ENCODE data around the gene NR3C2.

Gene NR3C2

GRCh38 chr4:148477276-148477675 is 35.1 kb upstream of the NR3C2 start:
- Histone ChIP-seq H3K27ac (ENCODE audit: low read length) (no peak overlapping the region), H3K36me3 (ENCODE audit: insufficient read depth, low read length) (no peaks in the 10 kb centered on the region), H3K9ac (ENCODE audit: low read depth, low read length) (no peak overlapping the region), H3K4me3 (ENCODE audit: low read depth in 1 of 2, low read length in 2 of 2) (no peak overlapping the region), H3K27me3 (ENCODE audit: insufficient read depth, low read length, poor library complexity) (no peaks in the 10 kb centered on the region), H4K20me1 (ENCODE audit: insufficient read depth, low read length) (no peaks in the 10 kb centered on the region), H2AFZ (ENCODE audit: low read depth, low read length) (no peak overlapping the region), H3K9me3 (ENCODE audit: insufficient read depth, low read length, severe bottlenecking) (no peaks in the 10 kb centered on the region), H3K79me2 (ENCODE audit: insufficient read depth, low read length) (no peaks in the 10 kb centered on the region), H3K4me2 (ENCODE audit: insufficient read depth, low read length) (no peak overlapping the region), H3K4me1 (ENCODE audit: insufficient read depth, low read length) (no peaks in the 10 kb centered on the region)
- TF ChIP-seq EZH2 (IDR thresholded peaks at IDR 0.05; ENCODE audit: borderline replicate concordance, low read depth, low read length, severe bottlenecking) (no peak), CTCF (IDR thresholded peaks at IDR 0.05; ENCODE audit: borderline replicate concordance, extremely low read depth, low read length, poor library complexity, severe bottlenecking) (no peak)
- no peak for DNase-seq
- ATAC-seq (ENCODE audit: insufficient read depth, low read depth): no peak

- H3K9ac ChIP-seq (ENCODE audit: low read depth, low read length): no peak overlapping the region
- no peak overlapping the region for H3K27ac ChIP-seq (ENCODE audit: low read length)
- H3K4me2 ChIP-seq (ENCODE audit: insufficient read depth, low read length): no peak overlapping the region
- H3K9me3 ChIP-seq (ENCODE audit: insufficient read depth, low read length, severe bottlenecking): no peaks in the 10 kb centered on the region
- no peaks in the 10 kb centered on the region for H3K27me3 ChIP-seq (ENCODE audit: insufficient read depth, low read length, poor library complexity)
- no peaks in the 10 kb centered on the region for H3K79me2 ChIP-seq (ENCODE audit: insufficient read depth, low read length)
- no peak for DNase-seq
- no peak for TF ChIP-seq CTCF (IDR thresholded peaks at IDR 0.05; ENCODE audit: borderline replicate concordance, extremely low read depth, low read length, poor library complexity, severe bottlenecking)
- TF ChIP-seq EZH2 (IDR thresholded peaks at IDR 0.05; ENCODE audit: borderline replicate concordance, low read depth, low read length, severe bottlenecking): no peak
- H2AFZ ChIP-seq (ENCODE audit: low read depth, low read length): no peak overlapping the region
- H4K20me1 ChIP-seq (ENCODE audit: insufficient read depth, low read length): no peaks in the 10 kb centered on the region
- H3K36me3 ChIP-seq (ENCODE audit: insufficient read depth, low read length): no peaks in the 10 kb centered on the region
- no peaks in the 10 kb centered on the region for H3K4me1 ChIP-seq (ENCODE audit: insufficient read depth, low read length)
- ATAC-seq (ENCODE audit: insufficient read depth, low read depth): no peak
- no peak overlapping the region for H3K4me3 ChIP-seq (ENCODE audit: low read depth in 1 of 2, low read length in 2 of 2)
Measured at GRCh38 chr4:148469938-148470337, 27.7 kb upstream of the NR3C2 start.

- Histone ChIP-seq H3K4me3 (ENCODE audit: low read depth in 1 of 2, low read length in 2 of 2) (no peak overlapping the region), H3K4me2 (ENCODE audit: insufficient read depth, low read length) (no peak overlapping the region), H4K20me1 (ENCODE audit: insufficient read depth, low read length) (no peaks in the 10 kb centered on the region), H2AFZ (ENCODE audit: low read depth, low read length) (no peak overlapping the region), H3K79me2 (ENCODE audit: insufficient read depth, low read length) (no peaks in the 10 kb centered on the region), H3K9me3 (ENCODE audit: insufficient read depth, low read length, severe bottlenecking) (no peaks in the 10 kb centered on the region), H3K27me3 (ENCODE audit: insufficient read depth, low read length, poor library complexity) (no peaks in the 10 kb centered on the region), H3K27ac (ENCODE audit: low read length) (no peak overlapping the region), H3K36me3 (ENCODE audit: insufficient read depth, low read length) (no peaks in the 10 kb centered on the region), H3K9ac (ENCODE audit: low read depth, low read length) (no peak overlapping the region), H3K4me1 (ENCODE audit: insufficient read depth, low read length) (no peaks in the 10 kb centered on the region)
- ATAC-seq (ENCODE audit: insufficient read depth, low read depth): no peak
- TF ChIP-seq EZH2 (IDR thresholded peaks at IDR 0.05; ENCODE audit: borderline replicate concordance, low read depth, low read length, severe bottlenecking) (no peak), CTCF (IDR thresholded peaks at IDR 0.05; ENCODE audit: borderline replicate concordance, extremely low read depth, low read length, poor library complexity, severe bottlenecking) (no peak)
- DNase-seq: no peak
Measured at GRCh38 chr4:148454835-148455234, 12.6 kb upstream of the NR3C2 start.

GRCh38 chr4:148453833-148454232 is 11.6 kb upstream of the NR3C2 start:
- no peak overlapping the region for H3K9ac ChIP-seq (ENCODE audit: low read depth, low read length)
- H3K79me2 ChIP-seq (ENCODE audit: insufficient read depth, low read length): no peaks in the 10 kb centered on the region
- H3K4me3 ChIP-seq (ENCODE audit: low read depth in 1 of 2, low read length in 2 of 2): no peak overlapping the region
- H3K9me3 ChIP-seq (ENCODE audit: insufficient read depth, low read length, severe bottlenecking): no peaks in the 10 kb centered on the region
- no peak overlapping the region for H2AFZ ChIP-seq (ENCODE audit: low read depth, low read length)
- no peaks in the 10 kb centered on the region for H3K27me3 ChIP-seq (ENCODE audit: insufficient read depth, low read length, poor library complexity)
- no peaks in the 10 kb centered on the region for H3K4me1 ChIP-seq (ENCODE audit: insufficient read depth, low read length)
- DNase-seq: no peak
- H4K20me1 ChIP-seq (ENCODE audit: insufficient read depth, low read length): no peaks in the 10 kb centered on the region
- no peak for TF ChIP-seq CTCF (IDR thresholded peaks at IDR 0.05; ENCODE audit: borderline replicate concordance, extremely low read depth, low read length, poor library complexity, severe bottlenecking)
- no peak for TF ChIP-seq EZH2 (IDR thresholded peaks at IDR 0.05; ENCODE audit: borderline replicate concordance, low read depth, low read length, severe bottlenecking)
- H3K4me2 ChIP-seq (ENCODE audit: insufficient read depth, low read length): no peak overlapping the region
- ATAC-seq (ENCODE audit: insufficient read depth, low read depth): no peak
- H3K36me3 ChIP-seq (ENCODE audit: insufficient read depth, low read length): no peaks in the 10 kb centered on the region
- no peak overlapping the region for H3K27ac ChIP-seq (ENCODE audit: low read length)
